Measurements from ENCODE around the gene IRF3.
A peak's percentile ranks its signal among the peaks of the same experiment; 100 is the strongest.

IRF3 gene

DNA sequence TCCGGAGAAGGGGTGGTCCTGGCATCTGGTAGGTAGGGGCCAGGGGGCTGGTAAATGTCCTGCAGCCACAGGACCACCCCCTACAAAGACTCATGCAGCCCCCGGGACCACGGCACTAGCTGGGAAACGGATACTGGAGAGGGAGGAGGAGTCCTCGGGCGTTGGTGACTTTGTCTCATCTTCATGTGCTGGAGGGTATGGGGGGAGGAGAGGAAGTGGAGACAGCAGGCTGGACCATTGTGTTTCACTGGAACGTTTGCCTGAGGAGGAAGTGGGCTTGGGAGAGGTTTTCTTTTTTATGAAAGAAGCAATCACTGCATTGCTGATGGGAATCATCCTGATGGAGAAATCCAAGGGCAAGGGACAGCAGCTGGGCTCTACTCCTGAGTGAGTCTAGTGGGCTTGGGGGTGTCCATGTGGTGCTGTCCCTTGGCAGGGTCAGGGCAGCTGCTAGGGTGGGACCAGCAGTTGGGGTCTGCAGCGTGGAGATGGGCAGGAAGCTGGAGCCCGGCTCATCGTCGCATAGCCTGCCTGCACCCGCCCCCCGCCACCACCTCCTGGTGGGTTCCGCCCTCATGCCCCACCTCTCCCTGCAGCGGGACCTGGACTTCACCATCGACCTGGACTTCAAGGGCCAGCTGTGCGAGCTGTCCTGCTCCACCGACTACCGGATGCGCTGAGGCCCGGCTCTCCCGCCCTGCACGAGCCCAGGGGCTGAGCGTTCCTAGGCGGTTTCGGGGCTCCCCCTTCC, 22.1 kb upstream of the IRF3 start:
- DNase-seq, result no peak

DNA sequence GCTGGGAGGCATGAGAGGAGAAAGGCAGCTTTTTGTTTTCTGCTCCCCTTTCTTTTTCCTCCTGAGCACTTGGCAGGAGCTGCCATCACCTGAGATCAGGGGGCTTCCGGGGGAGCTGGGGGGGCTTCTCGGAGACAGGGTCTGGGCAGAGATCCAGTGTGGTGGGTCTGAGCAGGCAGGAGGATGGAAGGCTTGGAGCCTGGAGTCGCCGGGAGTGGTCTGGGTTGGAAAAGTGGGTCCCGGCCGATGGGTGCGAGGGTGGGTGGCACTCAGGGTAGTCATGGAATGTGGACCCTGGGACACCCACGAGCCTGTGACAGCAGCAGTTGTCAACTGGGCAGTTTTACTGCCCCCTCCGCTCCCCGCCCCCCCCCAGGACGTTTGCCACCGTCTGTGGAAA, 21.5 kb upstream of the IRF3 start:
- DNase-seq, result no peak

DNA sequence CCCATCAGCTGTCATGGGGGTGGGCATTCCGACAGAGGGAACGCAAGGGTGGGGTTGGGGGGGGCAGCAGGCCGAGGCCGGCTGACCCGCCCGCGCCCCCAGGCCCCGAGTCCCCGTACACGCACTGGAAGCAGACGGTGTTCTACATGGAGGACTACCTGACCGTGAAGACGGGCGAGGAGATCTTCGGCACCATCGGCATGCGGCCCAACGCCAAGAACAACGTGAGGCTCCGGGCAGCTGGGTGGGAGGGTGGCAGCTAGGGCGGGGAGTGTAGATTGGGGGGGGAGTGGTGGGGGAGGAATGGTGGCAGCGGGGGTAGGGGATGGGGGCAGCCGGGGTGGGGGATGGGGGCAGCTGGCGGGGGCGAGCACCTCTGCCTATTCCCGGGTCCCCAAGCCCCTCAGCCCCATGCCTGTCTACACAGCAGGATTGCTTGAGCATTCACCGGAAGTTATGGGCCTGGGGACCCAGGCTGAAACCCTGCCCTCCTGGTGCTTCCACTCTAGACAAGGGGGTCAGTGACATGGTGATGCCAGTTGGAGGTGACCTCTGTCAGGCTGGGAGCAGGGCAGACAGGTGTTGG, 20.9 kb upstream of the IRF3 start:
- DNase-seq, result no peak

DNA sequence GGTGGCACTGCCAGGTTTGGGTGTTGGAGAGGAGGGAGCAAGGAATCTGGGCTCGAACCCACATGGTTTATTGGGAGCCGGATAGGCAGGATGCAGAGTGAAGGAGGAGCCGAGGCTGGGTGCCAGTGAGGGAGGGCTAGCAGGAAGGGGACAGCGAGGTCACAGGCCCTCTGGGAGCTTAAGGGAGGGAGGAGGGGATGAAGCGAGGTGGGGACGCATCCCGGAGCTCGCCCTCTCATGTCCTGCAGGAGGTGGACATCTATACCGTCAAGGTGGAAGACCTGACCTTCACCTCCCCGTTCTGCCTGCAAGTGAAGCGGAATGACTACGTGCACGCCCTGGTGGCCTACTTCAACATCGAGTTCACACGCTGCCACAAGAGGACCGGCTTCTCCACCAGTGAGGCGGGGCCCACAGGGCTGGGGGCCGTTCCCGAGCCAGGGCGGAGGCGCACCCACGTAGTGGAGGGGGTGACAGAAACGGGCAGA, 20.2 kb upstream of the IRF3 start:
- no peak for DNase-seq

DNA sequence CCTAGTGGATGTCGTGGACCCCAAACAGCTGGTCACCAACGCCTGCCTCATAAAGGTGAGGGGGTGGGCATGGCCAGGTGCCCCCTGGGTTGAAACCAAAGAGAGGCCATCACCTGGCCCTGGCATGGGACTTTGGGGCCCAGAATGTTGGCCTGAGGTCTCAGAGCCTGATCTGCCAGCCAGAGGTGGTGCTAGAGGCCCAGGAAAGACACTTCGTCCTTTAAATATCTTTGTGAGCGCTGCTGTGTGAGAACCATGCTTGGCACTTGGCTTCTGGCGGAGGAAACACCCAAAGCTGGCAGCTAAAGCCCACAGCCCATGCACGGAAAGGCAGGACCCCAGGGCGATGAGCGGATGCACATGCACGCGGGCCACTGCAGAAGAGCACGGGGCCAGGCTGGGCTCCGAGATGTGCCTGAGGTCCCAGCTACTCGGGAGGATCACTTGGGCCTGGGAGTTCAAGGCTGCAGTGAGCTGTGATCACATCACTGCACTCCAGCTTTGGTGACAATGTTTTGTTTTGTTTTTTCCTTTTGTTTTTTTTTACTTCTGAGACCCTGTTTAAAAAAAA, 19.4 kb upstream of the IRF3 start:
- DNase-seq, result no peak

DNA sequence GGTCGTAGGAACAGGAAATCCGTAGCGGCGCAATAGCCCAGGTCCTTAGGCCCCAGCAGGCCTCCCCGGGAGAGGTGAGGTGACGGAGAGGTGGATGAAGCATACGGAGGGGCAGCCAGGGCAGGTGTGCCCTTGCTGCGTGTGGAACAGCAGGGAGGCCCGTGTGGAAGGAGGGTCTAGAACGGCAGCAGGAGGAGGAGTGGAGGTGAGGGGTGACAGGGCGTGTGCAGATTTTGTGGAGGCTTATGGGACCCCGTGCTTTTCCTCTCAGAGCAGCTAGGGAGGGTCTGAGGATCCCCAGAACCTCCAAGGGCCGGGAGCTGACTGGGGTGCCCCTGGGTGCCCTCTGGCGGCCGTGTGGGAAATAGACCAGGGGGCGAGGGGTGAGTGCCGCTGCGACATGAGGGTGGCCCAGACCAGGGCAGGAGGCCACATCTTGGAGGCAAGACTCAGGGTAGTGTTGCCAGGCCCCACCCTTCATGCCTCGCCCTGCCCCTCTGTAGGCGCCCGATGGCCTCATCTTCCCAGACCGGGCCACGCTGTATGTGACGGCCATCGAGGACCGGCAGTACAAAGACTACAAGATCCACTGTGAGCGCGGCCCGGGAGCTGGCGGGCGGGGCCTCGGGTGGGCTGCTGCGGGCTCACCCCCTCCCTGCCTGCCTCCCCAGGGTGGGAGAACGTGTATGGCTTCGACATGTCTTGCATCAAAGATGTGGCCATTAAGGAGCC, 18.8 kb upstream of the IRF3 start:
- no peak for DNase-seq

DNA sequence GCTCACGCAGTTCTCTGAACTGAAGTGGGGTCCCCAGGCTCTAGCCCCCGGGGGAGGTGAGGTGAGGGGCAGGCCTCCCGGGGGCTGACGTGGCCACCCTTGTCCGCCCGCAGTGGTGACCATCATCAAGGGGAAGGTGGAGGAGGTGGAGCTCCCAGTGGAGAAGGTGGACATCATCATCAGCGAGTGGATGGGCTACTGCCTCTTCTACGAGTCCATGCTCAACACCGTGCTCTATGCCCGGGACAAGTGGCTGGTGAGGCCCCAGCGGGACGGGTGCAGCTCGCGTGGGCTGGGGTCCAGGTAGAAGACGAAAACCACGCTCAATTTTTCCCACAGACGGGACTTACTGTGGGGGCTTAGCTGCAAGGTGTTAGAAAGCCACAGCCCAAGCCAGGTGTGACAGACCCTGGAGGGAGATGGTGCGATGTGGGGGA, 18.2 kb upstream of the IRF3 start:
- DNase-seq, result no peak

DNA sequence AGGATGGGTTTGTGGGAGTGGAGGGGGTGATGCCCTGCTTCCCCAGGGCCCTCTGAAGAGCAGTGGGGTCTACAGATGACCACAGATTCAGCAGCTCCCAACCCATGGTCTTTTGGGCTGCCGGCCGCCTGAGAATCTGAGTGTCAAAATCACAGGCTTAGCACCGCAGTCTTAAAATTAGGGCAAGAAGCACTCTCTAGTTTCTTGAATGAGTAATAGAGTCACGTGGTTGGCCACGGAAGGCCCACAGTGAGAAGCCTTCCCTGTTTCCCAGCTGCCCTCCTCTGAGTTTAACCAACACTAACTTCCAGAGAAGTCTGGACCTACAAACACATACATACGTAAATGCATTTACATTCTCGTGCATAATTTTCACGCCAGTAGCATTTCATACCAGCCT, 16.6 kb upstream of the IRF3 start:
- no peak for DNase-seq

DNA sequence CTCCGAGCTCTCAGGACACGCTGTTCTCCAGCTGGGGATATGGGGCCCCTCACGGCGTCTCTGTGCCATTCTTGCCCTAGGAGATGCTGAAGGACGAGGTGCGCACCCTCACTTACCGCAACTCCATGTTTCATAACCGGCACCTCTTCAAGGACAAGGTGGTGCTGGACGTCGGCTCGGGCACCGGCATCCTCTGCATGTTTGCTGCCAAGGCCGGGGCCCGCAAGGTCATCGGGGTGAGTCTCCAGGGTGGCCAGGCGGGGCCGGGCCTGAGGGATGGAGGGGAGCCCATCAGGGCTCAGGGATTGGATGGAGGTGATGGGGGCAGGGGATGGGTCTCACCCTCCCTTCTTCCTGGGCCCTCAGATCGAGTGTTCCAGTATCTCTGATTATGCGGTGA, 16.2 kb upstream of the IRF3 start:
- no peak for DNase-seq

DNA sequence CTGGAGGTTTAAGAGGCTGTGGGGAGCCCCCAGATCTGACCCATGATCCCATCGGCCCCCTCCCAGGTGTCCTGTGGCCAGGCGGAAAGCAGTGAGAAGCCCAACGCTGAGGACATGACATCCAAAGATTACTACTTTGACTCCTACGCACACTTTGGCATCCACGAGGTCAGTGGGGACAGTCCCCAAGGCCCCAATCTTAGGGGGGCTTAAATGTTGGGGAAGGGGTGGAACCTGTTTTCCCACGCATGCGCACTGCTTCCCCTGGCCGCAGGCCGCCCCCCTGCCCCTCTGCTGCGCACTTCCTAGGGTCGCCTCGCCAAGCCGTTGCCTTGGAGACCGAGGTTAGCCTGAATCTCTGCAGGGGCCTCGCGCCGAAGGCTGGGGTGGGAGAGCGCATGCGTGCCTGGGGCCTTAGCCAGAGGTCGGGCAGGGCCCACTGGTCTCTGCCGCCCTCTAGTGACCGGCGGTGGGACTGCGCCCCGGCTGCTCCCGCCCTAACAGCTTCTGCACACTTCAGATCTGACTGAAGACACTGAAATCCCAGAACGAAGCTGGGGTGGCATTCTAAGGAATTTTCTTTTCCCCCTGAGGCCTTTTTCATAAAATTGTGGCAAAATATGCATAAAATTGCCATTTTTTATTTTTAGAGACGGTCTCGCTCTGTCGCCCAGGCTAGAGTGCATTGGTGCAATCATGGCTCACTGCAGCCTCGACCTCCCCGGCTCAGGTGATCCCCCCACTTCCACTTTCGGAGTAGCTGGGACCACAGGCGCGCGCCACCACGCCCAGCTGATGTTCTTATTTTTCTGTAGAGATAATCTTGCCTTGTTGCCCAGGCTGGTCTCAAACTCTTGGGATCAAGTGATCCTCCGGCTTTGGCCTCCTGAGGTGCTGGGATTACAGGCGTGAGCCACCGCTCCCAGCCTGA, 15.0 kb upstream of the IRF3 start:
- DNase-seq, result peak; percentile 83 to 93

DNA sequence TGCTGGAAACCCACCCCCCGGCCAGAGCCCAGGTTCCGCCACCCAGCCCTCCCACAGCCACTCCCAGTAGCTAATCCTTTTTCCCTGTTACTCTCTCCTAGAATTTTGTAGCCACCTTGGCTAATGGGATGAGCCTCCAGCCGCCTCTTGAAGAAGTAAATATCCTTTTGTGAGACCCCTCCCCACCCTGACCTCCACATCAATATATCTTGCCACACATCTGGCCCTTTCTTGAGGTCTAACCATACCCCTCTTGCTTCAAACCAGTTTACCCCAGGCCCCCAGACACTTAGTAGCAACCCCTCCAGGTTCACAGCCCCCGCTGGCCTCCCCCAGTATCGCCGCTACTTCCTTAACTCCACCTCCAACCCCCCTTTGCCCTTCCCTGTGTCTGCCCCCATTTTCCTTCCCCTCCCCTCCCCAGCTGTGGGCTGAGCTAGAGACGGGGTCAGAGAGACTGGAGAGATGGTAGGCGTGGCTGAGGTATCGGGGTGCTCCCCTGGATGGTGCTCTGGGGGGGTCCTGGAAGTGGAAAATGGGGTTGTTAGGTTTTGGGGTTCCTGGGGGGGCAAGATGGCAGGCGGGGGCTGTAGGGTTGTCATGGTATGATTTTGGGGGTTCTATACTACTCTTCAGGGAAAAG, 14.2 kb upstream of the IRF3 start:
- no peak for DNase-seq

DNA sequence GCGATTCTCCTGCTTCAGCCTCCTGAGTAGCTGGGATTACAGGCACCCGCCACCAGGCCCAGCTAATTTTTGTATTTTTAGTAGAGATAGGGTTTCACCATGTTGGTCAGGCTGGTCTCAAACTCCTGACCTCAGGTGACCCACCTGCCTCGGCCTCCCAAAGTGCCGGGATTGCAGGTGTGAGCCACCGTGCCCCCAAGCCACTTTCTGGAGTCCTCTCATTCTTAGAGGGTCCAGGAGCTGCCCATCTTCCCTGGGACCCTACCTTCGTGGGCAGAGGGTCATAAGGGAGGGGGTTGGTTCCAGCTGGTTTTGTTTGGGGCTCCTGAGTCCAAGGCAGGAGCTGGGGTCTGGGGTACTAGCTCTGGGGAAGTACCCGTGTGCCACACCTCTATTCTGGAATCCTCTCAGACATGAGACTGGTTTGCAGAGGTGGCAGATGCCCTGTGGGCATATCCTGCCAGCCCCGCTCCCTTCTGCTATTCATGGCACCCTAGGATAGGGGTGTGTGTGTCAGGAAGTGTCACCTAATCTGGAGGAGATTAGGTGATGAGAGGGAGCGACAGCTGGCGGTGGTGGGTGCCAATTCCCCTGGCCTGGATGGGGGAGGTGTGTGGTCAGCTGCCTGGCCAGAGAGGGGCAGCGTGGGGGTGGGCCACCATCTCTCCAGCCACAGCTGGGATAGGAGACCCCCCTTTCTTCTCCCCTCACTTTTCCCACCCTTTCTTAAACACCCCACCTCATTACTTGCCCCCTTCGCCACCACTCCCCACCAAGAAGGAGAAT, 13.5 kb upstream of the IRF3 start:
- peak in 1 of 2 experiments; percentile 27 for DNase-seq

DNA sequence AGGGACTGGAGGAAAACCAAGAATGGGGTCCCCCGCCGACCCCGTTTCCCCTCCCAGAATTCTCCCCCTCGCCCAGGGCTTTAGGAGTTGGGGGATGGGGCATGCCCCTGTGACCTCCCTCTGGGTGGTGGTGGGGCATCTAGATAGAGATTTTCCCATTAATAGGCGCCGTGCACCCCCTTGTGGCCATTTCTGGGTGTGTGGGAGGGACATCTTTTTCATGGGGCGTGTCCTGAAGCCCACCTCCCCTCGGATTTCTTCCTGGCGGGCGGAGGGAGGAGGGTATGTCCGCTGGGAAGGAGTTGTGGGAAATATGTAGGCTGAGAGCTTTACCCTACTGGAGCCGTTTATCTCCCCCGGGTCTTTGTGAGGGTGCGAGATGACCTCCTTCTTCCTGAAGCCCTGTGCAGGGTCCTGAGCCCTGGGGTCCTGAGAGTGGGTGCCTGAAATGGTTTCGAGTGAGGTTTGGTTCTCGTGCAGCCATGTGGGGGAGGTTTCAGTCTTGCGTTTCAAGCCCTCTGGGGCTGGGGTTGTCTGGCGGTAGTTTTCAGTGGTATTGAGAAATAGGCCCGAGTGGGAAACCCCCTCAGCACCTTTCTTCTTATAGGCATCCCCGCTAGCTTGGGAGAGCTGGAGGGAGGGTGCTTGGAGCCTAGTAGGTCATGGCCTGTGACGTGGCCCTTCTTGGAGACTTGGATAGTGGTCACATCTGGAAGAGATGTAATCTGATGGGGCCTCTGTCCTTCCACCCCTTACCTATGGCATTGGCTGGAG, 12.4 kb upstream of the IRF3 start:
- DNase-seq, result peak; percentile 53 to 64

DNA sequence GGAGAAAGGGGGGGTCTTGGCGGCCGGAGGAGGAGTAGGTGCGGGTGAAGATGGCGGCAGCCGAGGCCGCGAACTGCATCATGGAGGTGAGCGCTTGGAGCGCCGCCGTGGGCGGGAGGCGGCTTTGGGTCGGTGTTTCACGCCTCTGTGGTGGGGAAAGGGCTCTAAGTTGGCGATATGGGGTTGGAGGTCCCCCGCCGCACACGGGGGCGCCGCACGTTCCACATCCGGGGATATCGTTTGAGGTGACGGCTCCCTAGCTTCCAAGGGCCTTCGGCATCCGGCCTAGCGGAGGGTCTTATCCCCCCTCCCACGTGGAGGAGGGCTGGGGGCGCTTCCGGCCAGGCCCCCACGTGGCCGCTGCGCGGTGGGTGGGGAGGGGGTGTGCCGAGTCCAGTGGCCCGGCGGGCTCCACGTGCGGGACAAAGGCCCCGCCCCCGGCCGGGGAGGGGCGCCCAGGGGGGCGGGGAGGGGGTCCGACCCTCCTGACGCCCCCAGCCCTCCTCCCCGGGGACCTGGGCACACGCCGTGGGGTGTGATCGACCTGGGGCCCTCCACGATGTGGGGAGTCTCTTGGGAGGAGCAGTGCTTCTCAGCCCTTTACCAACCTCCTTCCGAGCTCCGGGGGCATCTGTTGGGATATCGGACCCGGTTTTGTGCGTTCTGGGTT, 11.7 kb upstream of the IRF3 start, which contains the start of gene PRMT1:
TSS of gene PRMT1 (plus strand) at position 41 of the 670 bp plus-strand sequence. CDS start at position 51, 10 bp downstream.
- peak; percentile 38 to 60 for DNase-seq

DNA sequence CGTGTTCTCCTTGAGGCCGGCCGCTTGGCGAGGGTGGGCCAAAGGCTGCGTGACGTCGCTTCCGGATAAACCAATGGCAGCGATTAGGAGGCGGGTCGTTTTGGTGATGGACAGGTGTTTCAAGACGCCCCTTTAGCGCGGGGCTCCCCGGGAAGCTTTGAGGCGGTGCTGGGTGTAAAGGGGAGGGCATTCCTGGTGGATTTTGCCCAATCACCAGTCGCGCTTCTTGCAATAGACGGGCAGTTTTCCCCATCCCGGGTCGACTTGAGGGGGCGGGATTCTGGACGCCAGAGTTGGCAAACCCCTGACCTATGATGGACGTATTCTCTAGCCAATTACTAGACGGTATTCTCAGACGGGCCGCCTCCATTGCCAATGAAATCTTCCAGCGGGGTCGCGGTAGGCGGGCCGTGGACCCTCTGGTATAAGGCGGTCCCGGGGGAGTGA, 11.2 kb upstream of the IRF3 start:
- DNase-seq, result peak; percentile 99 to 100

DNA sequence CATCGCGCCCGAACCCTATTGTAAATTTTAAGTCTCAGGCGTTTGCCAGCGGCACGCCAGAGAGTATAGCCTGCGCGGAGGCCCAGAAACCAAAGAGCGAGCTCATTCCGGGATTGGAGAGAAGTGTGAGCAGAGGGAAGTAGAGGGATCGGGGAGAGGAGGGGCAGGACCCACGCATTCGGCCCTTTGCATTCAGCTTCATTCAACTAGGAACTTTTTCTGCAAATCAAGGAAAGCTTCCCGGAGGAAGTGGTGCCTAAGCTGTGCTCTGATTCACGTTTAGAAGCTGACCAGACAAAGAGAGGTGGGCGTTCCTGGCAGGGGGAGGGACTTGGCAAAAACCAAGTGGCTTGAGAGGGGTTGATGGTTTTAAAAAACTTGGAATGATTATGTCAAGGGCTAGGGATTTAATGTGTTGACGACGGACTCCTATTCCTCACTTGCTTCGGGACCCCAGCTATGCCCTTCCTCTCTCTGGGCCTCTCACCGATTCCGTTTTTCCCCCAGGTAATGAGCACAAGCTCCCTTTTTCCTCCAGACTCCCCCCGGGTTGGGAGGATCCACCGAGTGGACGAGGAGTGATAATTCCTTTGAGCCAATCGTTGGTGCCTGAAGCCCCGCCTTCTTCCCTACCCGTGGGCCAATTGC, 10.6 kb upstream of the IRF3 start:
- DNase-seq, result peak; percentile 90 to 91

DNA sequence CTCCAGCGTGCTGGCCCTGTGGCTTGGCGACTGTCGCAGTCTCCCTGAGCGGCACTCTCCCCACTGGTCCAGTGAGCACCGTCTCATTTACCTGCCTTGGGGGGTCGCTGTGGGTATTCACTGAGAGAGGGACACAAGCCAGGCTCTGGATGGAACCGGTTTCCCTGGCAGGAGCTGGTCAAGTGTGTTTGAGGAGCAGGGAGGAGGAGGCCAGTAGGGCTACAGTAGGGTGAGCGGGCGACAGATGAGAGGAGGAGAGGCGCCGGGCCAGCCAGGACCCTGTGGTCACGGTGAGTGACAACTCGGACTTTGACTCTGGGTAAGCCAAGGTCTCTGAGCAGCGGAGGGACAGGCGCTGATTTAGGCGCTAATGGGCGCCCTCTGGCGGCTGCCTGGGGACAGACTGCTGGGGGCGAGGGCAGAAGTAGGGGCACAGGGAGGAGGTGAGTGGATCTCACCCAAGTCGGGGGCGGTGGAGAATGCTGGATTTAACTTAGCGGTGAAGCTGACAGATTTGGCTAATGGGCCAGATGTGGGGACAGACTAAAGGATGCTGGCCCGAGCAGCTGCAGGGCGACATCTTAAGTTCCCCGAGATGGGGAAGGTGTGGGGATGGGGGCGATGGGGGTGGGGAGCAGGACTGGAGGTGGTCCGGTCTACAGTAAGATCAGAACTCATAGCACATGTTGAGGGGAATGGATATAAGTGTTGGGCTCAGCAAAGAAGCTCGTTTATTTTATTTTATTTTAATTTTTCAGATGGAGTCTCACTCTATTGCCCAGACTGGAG, 6.7 kb upstream of the IRF3 start:
- DNase-seq, result peak; percentile 64 to 67

DNA sequence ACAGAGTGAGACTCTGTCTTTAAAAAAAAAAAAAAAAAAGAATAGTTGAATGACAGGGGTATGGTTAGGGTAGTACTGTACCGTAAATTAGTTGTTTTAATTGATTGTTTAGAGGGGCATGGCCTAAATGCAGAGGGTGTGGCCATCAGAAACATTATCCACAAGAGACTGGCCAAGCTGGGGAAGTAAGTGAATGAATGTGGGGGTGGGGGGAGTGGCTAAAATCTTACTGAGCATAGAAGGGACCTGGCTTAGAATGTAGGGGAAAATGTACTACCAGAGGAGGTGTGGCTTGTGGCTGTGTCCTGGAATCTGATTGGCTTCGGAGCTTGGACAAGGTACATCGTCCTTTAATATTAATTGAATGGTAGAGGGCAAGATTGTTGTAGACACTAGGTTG, 3.9 kb upstream of the IRF3 start:
- no peak for DNase-seq

Measured in NCI-H2081 (cell line).